ENCODE measurements around the gene BAHD1.

BAHD1 gene

GRCh38 chr15:40469776-40470390 is 29.1 kb downstream of the BAHD1 start:
- no peak for DNase-seq

GRCh38 chr15:40470423-40471104 is 29.8 kb downstream of the BAHD1 start, which contains the start of gene CHST14:
Gene CHST14 (plus strand): TSS chr15:40470984. CDS start chr15:40471214, 230 bp downstream.
- no peak for DNase-seq

GRCh38 chr15:40471105-40471807 is 30.5 kb downstream of the BAHD1 start:
- no peak for DNase-seq

- no peak for DNase-seq
Observed at GRCh38 chr15:40471808-40472150, 31.0 kb downstream of the BAHD1 start.

- DNase-seq, result no peak
Observed at GRCh38 chr15:40472171-40472727, 31.5 kb downstream of the BAHD1 start.

- no peak for DNase-seq
Observed at GRCh38 chr15:40474581-40474980, 33.8 kb downstream of the BAHD1 start.

- no peak for DNase-seq
Observed at GRCh38 chr15:40477642-40478327, 37.0 kb downstream of the BAHD1 start.

- no peak for DNase-seq
Observed at GRCh38 chr15:40479024-40479423, 38.3 kb downstream of the BAHD1 start.

- no peak for DNase-seq
Observed at GRCh38 chr15:40481341-40482074, 40.8 kb downstream of the BAHD1 start.

- no peak for DNase-seq
Observed at GRCh38 chr15:40483919-40484318, 43.2 kb downstream of the BAHD1 start.

GRCh38 chr15:40486066-40486770 is 45.5 kb downstream of the BAHD1 start:
- DNase-seq, result no peak

- no peak for DNase-seq
Observed at GRCh38 chr15:40487816-40488682, 47.3 kb downstream of the BAHD1 start.

- no peak for DNase-seq
Observed at GRCh38 chr15:40489274-40490175, 48.8 kb downstream of the BAHD1 start.

- DNase-seq, result no peak
Observed at GRCh38 chr15:40493089-40493840, 52.5 kb downstream of the BAHD1 start.

- no peak for DNase-seq
Observed at GRCh38 chr15:40495516-40495915, 54.8 kb downstream of the BAHD1 start.

- no peak for DNase-seq
Observed at GRCh38 chr15:40498418-40498817, 57.7 kb downstream of the BAHD1 start.

- DNase-seq, result no peak
Observed at GRCh38 chr15:40498891-40499290, 58.1 kb downstream of the BAHD1 start.

GRCh38 chr15:40499931-40500330 is 59.2 kb downstream of the BAHD1 start:
- DNase-seq, result no peak

Measured in NCI-H187 treated with DMSO at 0.1 percent for 48 hours (cell line).